ENCODE measurements around the gene MAP2K3. TPM values are rescaled to one million over a fixed set of nuclear protein-coding genes. Genes with fewer than 3 reads are reported as not detected.

MAP2K3 gene
- polyA plus RNA-seq, 1 donor from 2014 or later: 5.3 TPM

- Histone ChIP-seq H3K9me3 (ENCODE audit: low read length) (no peaks in the 10 kb centered on the region), H3K36me3 (ENCODE audit: insufficient read depth, low read length) (no peaks in the 10 kb centered on the region), H3K27ac (ENCODE audit: low read length) (no peak overlapping the region), H3K9me2 (ENCODE audit: insufficient read depth, low read length) (no peaks in the 10 kb centered on the region), H3K9ac (ENCODE audit: low read length) (no peak overlapping the region), H3K4me3 (ENCODE audit: low read length) (no peak overlapping the region), H2AFZ (ENCODE audit: low read depth, low read length) (no peak overlapping the region), H3K4me2 (ENCODE audit: low read length) (no peak overlapping the region), H3K79me2 (replicated peaks; ENCODE audit: insufficient read depth, low read length) (peaks cover 9% of the 10 kb centered on the region), H3K27me3 (ENCODE audit: insufficient read depth, low read depth, low read length) (no peaks in the 10 kb centered on the region), H3F3A (ENCODE audit: insufficient read depth, low read length, poor library complexity, severe bottlenecking) (no peaks in the 10 kb centered on the region), H4K20me1 (ENCODE audit: insufficient read depth) (no peaks in the 10 kb centered on the region)
- TF ChIP-seq TAF1 (IDR thresholded peaks at IDR 0.05; ENCODE audit: low read depth): no peak
- TF ChIP-seq SMC3 (conservative IDR thresholded peaks at IDR 0.05; ENCODE audit: poor library complexity): no peak
- no peak for TF ChIP-seq REST (IDR thresholded peaks at IDR 0.05; ENCODE audit: borderline replicate concordance)
- no peak for TF ChIP-seq CTCF (IDR thresholded peaks at IDR 0.05; ENCODE audit: poor library complexity, severe bottlenecking)
These were observed 35.3 kb upstream of the MAP2K3 start for GRCh38 chr17:21249086-21249795.

GRCh38 chr17:21249920-21250703 lies 34.4 kb upstream of the MAP2K3 start:
- H3K36me3 ChIP-seq (ENCODE audit: insufficient read depth, low read length): no peaks in the 10 kb centered on the region
- H3K27me3 ChIP-seq (ENCODE audit: insufficient read depth, low read depth, low read length): no peaks in the 10 kb centered on the region
- no peaks in the 10 kb centered on the region for H3F3A ChIP-seq (ENCODE audit: insufficient read depth, low read length, poor library complexity, severe bottlenecking)
- H3K9me3 ChIP-seq (ENCODE audit: low read length): no peaks in the 10 kb centered on the region
- no peak overlapping the region for H3K4me3 ChIP-seq (ENCODE audit: low read length)
- H3K9me2 ChIP-seq (ENCODE audit: insufficient read depth, low read length): no peaks in the 10 kb centered on the region
- no peak overlapping the region for H3K27ac ChIP-seq (ENCODE audit: low read length)
- peaks cover 9% of the 10 kb centered on the region for H3K79me2 ChIP-seq (replicated peaks; ENCODE audit: insufficient read depth, low read length)
- no peak for TF ChIP-seq TAF1 (IDR thresholded peaks at IDR 0.05; ENCODE audit: low read depth)
- TF ChIP-seq REST (IDR thresholded peaks at IDR 0.05; ENCODE audit: borderline replicate concordance): no peak
- no peak for TF ChIP-seq POLR2AphosphoS5 (IDR thresholded peaks at IDR 0.05)
- TF ChIP-seq EZH2 (IDR thresholded peaks at IDR 0.05; ENCODE audit: borderline replicate concordance, insufficient read depth, low read length, poor library complexity, severe bottlenecking): no peak
- TF ChIP-seq MXI1 (conservative IDR thresholded peaks at IDR 0.05; ENCODE audit: poor library complexity, severe bottlenecking): no peak
- TF ChIP-seq SMC3 (conservative IDR thresholded peaks at IDR 0.05; ENCODE audit: poor library complexity): no peak
- TF ChIP-seq CTCF (IDR thresholded peaks at IDR 0.05; ENCODE audit: poor library complexity, severe bottlenecking): no peak
- no peak for TF ChIP-seq EP300 (conservative IDR thresholded peaks at IDR 0.05; ENCODE audit: poor library complexity, severe bottlenecking)
- no peak for TF ChIP-seq RAD21 (conservative IDR thresholded peaks at IDR 0.05)
- H3K9ac ChIP-seq (ENCODE audit: low read length): no peak overlapping the region
- H2AFZ ChIP-seq (ENCODE audit: low read depth, low read length): no peak overlapping the region
- H4K20me1 ChIP-seq (ENCODE audit: insufficient read depth): no peaks in the 10 kb centered on the region
- no peak overlapping the region for H3K4me2 ChIP-seq (ENCODE audit: low read length)

Data from neural cell (in vitro differentiated cells).